Stomach smooth muscle (tissue), 2 donors: ENCODE results near the gene SMTNL2.
"Not testable (repeated sequence)": the region's sequence is repeated elsewhere in the genome, so short reads cannot be mapped to it uniquely, and the experiment has no call there.

ENCODE experiments used
- H3K27ac ChIP-seq: one replicate; pipeline ENCODE4 v1.7.0; 2013; ENCODE audit warnings: mild to moderate bottlenecking, low read length, inconsistent platforms
- H3K27me3 ChIP-seq, 2 donors: one replicate each; pipeline ENCODE4 v1.7.0; 2013; ENCODE audit warnings: low read length in 2 of 2; ENCODE audit not compliant: insufficient read depth in 2 of 2, control insufficient read depth in 1 of 2
- H3K36me3 ChIP-seq, 2 donors: one replicate each; pipeline ENCODE4 v1.7.0; 2013; ENCODE audit warnings: low read length in 2 of 2; ENCODE audit not compliant: control insufficient read depth in 2 of 2, insufficient read depth in 2 of 2
- H3K4me1 ChIP-seq: one replicate; pipeline ENCODE4 v1.7.0; 2013; ENCODE audit warnings: low read length; ENCODE audit not compliant: control insufficient read depth, insufficient read depth
- H3K4me3 ChIP-seq, 2 donors: one replicate each; pipeline ENCODE4 v1.7.0; 2013; ENCODE audit warnings: low read length in 2 of 2
- H3K9ac ChIP-seq, 2 donors: one replicate each; pipeline ENCODE4 v1.7.0; 2013; ENCODE audit warnings: low read length in 2 of 2, mild to moderate bottlenecking in 1 of 2
- H3K9me3 ChIP-seq, 2 donors: one replicate each; pipeline ENCODE4 v1.7.0; 2013; ENCODE audit warnings: low read length in 2 of 2; ENCODE audit not compliant: control insufficient read depth in 2 of 2
- donor health status: healthy.
- donor health status: Pancreatic carcinoma.

SMTNL2 gene

GRCh38 chr17:4604736-4605135 is 20.4 kb downstream of the SMTNL2 start:
- H3K9ac ChIP-seq, H3K36me3 ChIP-seq, H3K27me3 ChIP-seq, H3K9me3 ChIP-seq, H3K27ac ChIP-seq, H3K4me3 ChIP-seq, H3K4me1 ChIP-seq: not testable (repeated sequence)

GRCh38 chr17:4605826-4606225 is 21.5 kb downstream of the SMTNL2 start:
- Histone ChIP-seq H3K4me3 (no peak overlapping the region), H3K36me3 (no peaks in the 10 kb centered on the region), H3K4me1 (peaks cover 4% of the 10 kb centered on the region), H3K9ac (no peak overlapping the region), H3K27me3 (no peaks in the 10 kb centered on the region), H3K9me3 (no peaks in the 10 kb centered on the region), H3K27ac (no peak overlapping the region)

- H3K9ac ChIP-seq, result no peak overlapping the region
- H3K27me3 ChIP-seq, result no peaks in the 10 kb centered on the region
- no peaks in the 10 kb centered on the region for H3K36me3 ChIP-seq
- no peak overlapping the region for H3K27ac ChIP-seq
- H3K4me1 ChIP-seq, result peaks cover 4% of the 10 kb centered on the region
- no peaks in the 10 kb centered on the region for H3K9me3 ChIP-seq
- no peak overlapping the region for H3K4me3 ChIP-seq
These were observed 23.0 kb downstream of the SMTNL2 start for GRCh38 chr17:4607261-4607741.

GRCh38 chr17:4607773-4608187 is 23.5 kb downstream of the SMTNL2 start:
- H3K9ac ChIP-seq, result no peak overlapping the region

GRCh38 chr17:4609761-4610160 is 25.4 kb downstream of the SMTNL2 start:
- Histone ChIP-seq H3K27me3 (no peaks in the 10 kb centered on the region), H3K9ac (no peak overlapping the region), H3K9me3 (no peaks in the 10 kb centered on the region), H3K4me1 (no peaks in the 10 kb centered on the region), H3K27ac (no peak overlapping the region), H3K36me3 (no peaks in the 10 kb centered on the region), H3K4me3 (no peak overlapping the region)

More at GRCh38 chr17:4607773-4608187, 23.5 kb downstream of the SMTNL2 start:
- Histone ChIP-seq H3K27me3 (no peaks in the 10 kb centered on the region), H3K4me3 (no peak overlapping the region), H3K36me3 (no peaks in the 10 kb centered on the region), H3K27ac (no peak overlapping the region), H3K4me1 (peaks cover 4% of the 10 kb centered on the region), H3K9me3 (no peaks in the 10 kb centered on the region)

- H3K9ac ChIP-seq, result no peak overlapping the region
- H3K27ac ChIP-seq, result no peak overlapping the region
These were observed 25.8 kb downstream of the SMTNL2 start for GRCh38 chr17:4610162-4610561.

GRCh38 chr17:4610656-4611055 is 26.3 kb downstream of the SMTNL2 start:
- Histone ChIP-seq H3K9me3 (no peaks in the 10 kb centered on the region), H3K4me3 (no peak overlapping the region), H3K36me3 (no peaks in the 10 kb centered on the region), H3K27me3 (no peaks in the 10 kb centered on the region), H3K27ac (no peak overlapping the region), H3K4me1 (no peaks in the 10 kb centered on the region), H3K9ac (no peak overlapping the region)

More at GRCh38 chr17:4610162-4610561, 25.8 kb downstream of the SMTNL2 start:
- H3K9me3 ChIP-seq, result no peaks in the 10 kb centered on the region
- no peak overlapping the region for H3K4me3 ChIP-seq
- H3K36me3 ChIP-seq, result no peaks in the 10 kb centered on the region
- no peaks in the 10 kb centered on the region for H3K27me3 ChIP-seq
- no peaks in the 10 kb centered on the region for H3K4me1 ChIP-seq

GRCh38 chr17:4616476-4616875 is 32.1 kb downstream of the SMTNL2 start:
- H3K9me3 ChIP-seq, result no peaks in the 10 kb centered on the region
- H3K4me1 ChIP-seq, result no peaks in the 10 kb centered on the region
- H3K27me3 ChIP-seq, result peaks cover 4 to 9% of the 10 kb centered on the region in 2 donors
- H3K9ac ChIP-seq, result no peak overlapping the region
- no peak overlapping the region for H3K4me3 ChIP-seq
- no peak overlapping the region for H3K27ac ChIP-seq
- H3K36me3 ChIP-seq, result no peaks in the 10 kb centered on the region

- peaks cover 4 to 9% of the 10 kb centered on the region in 2 donors for H3K27me3 ChIP-seq
- H3K27ac ChIP-seq, result no peak overlapping the region
- H3K4me1 ChIP-seq, result no peaks in the 10 kb centered on the region
- peaks cover 0 to 5% of the 10 kb centered on the region in 2 donors for H3K9me3 ChIP-seq
- no peak overlapping the region for H3K4me3 ChIP-seq
- H3K36me3 ChIP-seq, result no peaks in the 10 kb centered on the region
- H3K9ac ChIP-seq, result no peak overlapping the region
These were observed 32.8 kb downstream of the SMTNL2 start for GRCh38 chr17:4617090-4617489.

- peaks cover 3 to 9% of the 10 kb centered on the region in 2 donors for H3K9me3 ChIP-seq
- no peak overlapping the region for H3K27ac ChIP-seq
- H3K4me1 ChIP-seq, result no peaks in the 10 kb centered on the region
- H3K36me3 ChIP-seq, result no peaks in the 10 kb centered on the region
- peaks cover 4 to 9% of the 10 kb centered on the region in 2 donors for H3K27me3 ChIP-seq
- H3K4me3 ChIP-seq, result no peak overlapping the region
- H3K9ac ChIP-seq, result no peak overlapping the region
These were observed 33.4 kb downstream of the SMTNL2 start for GRCh38 chr17:4617590-4618351.

GRCh38 chr17:4620531-4621101 is 36.3 kb downstream of the SMTNL2 start:
- H3K27ac ChIP-seq, result no peak overlapping the region
- no peak overlapping the region for H3K4me3 ChIP-seq
- no peak overlapping the region for H3K9ac ChIP-seq

More at GRCh38 chr17:4620531-4621101, 36.3 kb downstream of the SMTNL2 start:
- peaks cover 4 to 9% of the 10 kb centered on the region in 2 donors for H3K27me3 ChIP-seq
- H3K4me1 ChIP-seq, result peaks cover 7% of the 10 kb centered on the region
- H3K36me3 ChIP-seq, result no peaks in the 10 kb centered on the region
- peaks cover 3 to 9% of the 10 kb centered on the region in 2 donors for H3K9me3 ChIP-seq
